Measurements from ENCODE around the gene WDR87.

DNA sequence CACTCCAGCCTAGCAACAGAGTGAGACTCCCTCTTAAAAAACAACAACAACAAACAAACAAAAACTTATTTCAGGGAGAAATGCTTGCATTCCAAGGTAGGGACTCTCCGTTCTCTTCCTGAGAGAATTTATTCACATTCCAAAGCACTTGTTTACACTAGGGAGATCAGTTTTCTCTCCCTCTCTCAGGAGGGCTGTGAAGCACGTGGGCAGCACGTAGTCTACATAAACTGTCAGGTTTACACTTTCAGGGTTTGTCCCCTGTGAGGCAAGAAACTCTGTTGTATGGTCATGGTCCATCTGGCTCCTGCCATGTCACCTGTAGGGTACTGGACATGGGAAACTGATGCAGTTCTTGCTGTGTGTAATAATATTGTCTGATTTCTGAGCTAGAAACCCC is 31.6 kb downstream of the WDR87 start:
- TF ChIP-seq, protein P1, sequence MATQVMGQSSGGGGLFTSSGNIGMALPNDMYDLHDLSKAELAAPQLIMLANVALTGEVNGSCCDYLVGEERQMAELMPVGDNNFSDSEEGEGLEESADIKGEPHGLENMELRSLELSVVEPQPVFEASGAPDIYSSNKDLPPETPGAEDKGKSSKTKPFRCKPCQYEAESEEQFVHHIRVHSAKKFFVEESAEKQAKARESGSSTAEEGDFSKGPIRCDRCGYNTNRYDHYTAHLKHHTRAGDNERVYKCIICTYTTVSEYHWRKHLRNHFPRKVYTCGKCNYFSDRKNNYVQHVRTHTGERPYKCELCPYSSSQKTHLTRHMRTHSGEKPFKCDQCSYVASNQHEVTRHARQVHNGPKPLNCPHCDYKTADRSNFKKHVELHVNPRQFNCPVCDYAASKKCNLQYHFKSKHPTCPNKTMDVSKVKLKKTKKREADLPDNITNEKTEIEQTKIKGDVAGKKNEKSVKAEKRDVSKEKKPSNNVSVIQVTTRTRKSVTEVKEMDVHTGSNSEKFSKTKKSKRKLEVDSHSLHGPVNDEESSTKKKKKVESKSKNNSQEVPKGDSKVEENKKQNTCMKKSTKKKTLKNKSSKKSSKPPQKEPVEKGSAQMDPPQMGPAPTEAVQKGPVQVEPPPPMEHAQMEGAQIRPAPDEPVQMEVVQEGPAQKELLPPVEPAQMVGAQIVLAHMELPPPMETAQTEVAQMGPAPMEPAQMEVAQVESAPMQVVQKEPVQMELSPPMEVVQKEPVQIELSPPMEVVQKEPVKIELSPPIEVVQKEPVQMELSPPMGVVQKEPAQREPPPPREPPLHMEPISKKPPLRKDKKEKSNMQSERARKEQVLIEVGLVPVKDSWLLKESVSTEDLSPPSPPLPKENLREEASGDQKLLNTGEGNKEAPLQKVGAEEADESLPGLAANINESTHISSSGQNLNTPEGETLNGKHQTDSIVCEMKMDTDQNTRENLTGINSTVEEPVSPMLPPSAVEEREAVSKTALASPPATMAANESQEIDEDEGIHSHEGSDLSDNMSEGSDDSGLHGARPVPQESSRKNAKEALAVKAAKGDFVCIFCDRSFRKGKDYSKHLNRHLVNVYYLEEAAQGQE (IDR thresholded peaks at IDR 0.05; ENCODE audit: insufficient read depth in 1 of 2, low read depth in 2 of 2, low read length in 2 of 2), result no peak
- TF ChIP-seq POLR2AphosphoS5 (IDR thresholded peaks at IDR 0.05; ENCODE audit: low read depth, low read length), result no peak
- no peak for TF ChIP-seq TAF1 (IDR thresholded peaks at IDR 0.05; ENCODE audit: borderline replicate concordance, insufficient read depth, low read length)
